Measurements from ENCODE around the gene PKD1. TPM values are rescaled to one million over a fixed set of nuclear protein-coding genes. Genes with fewer than 3 reads are reported as not detected.
A peak's percentile ranks its signal among the peaks of the same experiment; 100 is the strongest.

PKD1 gene
- total and polyA plus RNA-seq, 2 of the 13 experiments (the other 11 are each of a cell fraction or from before 2014, with no cell fraction given) = 22.1 to 23.0 TPM

- no peak for TF ChIP-seq THAP9 (CRISPR knock-in tag; IDR thresholded peaks at IDR 0.05; ENCODE audit: borderline replicate concordance)
- no peak for TF ChIP-seq IKZF1 (IDR thresholded peaks at IDR 0.05)
- TF ChIP-seq MYC (CRISPR knock-in tag; IDR thresholded peaks at IDR 0.05; ENCODE audit: borderline replicate concordance) = 0 out of 2 replicates have a peak, but pooled peaks have one; percentile 15
- TF ChIP-seq TRIM22 (IDR thresholded peaks at IDR 0.05) = no peak
- no peak for TF ChIP-seq ZNF17 (CRISPR knock-in tag; IDR thresholded peaks at IDR 0.05)
- TF ChIP-seq KAT8 (CRISPR knock-in tag; IDR thresholded peaks at IDR 0.05) = no peak
- TF ChIP-seq RAD51 (IDR thresholded peaks at IDR 0.05; ENCODE audit: borderline replicate concordance) = no peak
- no peak for TF ChIP-seq ARID5B (CRISPR knock-in tag; IDR thresholded peaks at IDR 0.05)
- TF ChIP-seq ZC3H13 (CRISPR knock-in tag; IDR thresholded peaks at IDR 0.05) = no peak; the same call in 1 of the 2 replicates
- TF ChIP-seq RARG (CRISPR knock-in tag; IDR thresholded peaks at IDR 0.05; ENCODE audit: low read depth) = no peak
- TF ChIP-seq TFDP1 (CRISPR knock-in tag; IDR thresholded peaks at IDR 0.05; ENCODE audit: borderline replicate concordance) = no peak
- TF ChIP-seq TBL1XR1 (IDR thresholded peaks at IDR 0.05; ENCODE audit: borderline replicate concordance, low read length, partially characterized antibody) = no peak
- no peak for TF ChIP-seq ZNF790 (CRISPR knock-in tag; IDR thresholded peaks at IDR 0.05; ENCODE audit: borderline replicate concordance)
- peak; percentile 27; the same call in 1 of the 2 replicates for TF ChIP-seq ZBTB38 (CRISPR knock-in tag; IDR thresholded peaks at IDR 0.05)
- TF ChIP-seq PCBP1 (IDR thresholded peaks at IDR 0.05; ENCODE audit: borderline replicate concordance, low read depth, low read length) = no peak
- no peak for TF ChIP-seq PHF8 (CRISPR knock-in tag; IDR thresholded peaks at IDR 0.05)
- no peak for TF ChIP-seq SUZ12 (IDR thresholded peaks at IDR 0.05; ENCODE audit: low read depth, low read length)
- no peak for TF ChIP-seq KDM6A (CRISPR knock-in tag; IDR thresholded peaks at IDR 0.05; ENCODE audit: low read depth)
- no peak; the same call in 1 of the 2 replicates for TF ChIP-seq GABPB1 (CRISPR knock-in tag; IDR thresholded peaks at IDR 0.05)
- TF ChIP-seq ZNF235 (CRISPR knock-in tag; IDR thresholded peaks at IDR 0.05; ENCODE audit: borderline replicate concordance) = no peak
- 0 out of 2 replicates have a peak, but pooled peaks have one; percentile 39 for TF ChIP-seq RFXAP (CRISPR knock-in tag; IDR thresholded peaks at IDR 0.05; ENCODE audit: borderline replicate concordance)
Observed at GRCh38 chr16:2151188-2152091, 15.7 kb upstream of the PKD1 start (continued).
